ENCODE results near the gene COQ10B. TPM values are rescaled to one million over a fixed set of nuclear protein-coding genes. Genes with fewer than 3 reads are reported as not detected.

COQ10B gene
- total RNA-seq, 1 donor from 2014 or later = 13.2 TPM

- H3K9me3 Mint-ChIP-seq (ENCODE audit: unreplicated experiment) = peaks cover 8% of the 10 kb centered on the region
- TF ChIP-seq CTCF (IDR thresholded peaks at IDR 0.05; ENCODE audit: partially characterized antibody, unreplicated experiment) = no peak
- peak overlapping the region; percentile 97 for H3K4me3 Mint-ChIP-seq (ENCODE audit: unreplicated experiment)
- H3K27ac Mint-ChIP-seq (ENCODE audit: unreplicated experiment) = peak overlapping the region; percentile 91
- peaks cover 4% of the 10 kb centered on the region for H3K27me3 Mint-ChIP-seq (ENCODE audit: unreplicated experiment)
- no peak for DNase-seq
- H3K4me1 Mint-ChIP-seq (ENCODE audit: low read depth, unreplicated experiment) = peaks cover 17% of the 10 kb centered on the region
- H3K36me3 Mint-ChIP-seq (ENCODE audit: unreplicated experiment) = no peaks in the 10 kb centered on the region
Observed at GRCh38 chr2:197498235-197498936, 45.0 kb downstream of the COQ10B start.

- Mint-ChIP-seq H3K9me3 (ENCODE audit: unreplicated experiment) (peaks cover 8% of the 10 kb centered on the region), H3K27ac (ENCODE audit: unreplicated experiment) (peak overlapping the region; percentile 91), H3K4me3 (ENCODE audit: unreplicated experiment) (peak overlapping the region; percentile 97), H3K4me1 (ENCODE audit: low read depth, unreplicated experiment) (peaks cover 17% of the 10 kb centered on the region), H3K36me3 (ENCODE audit: unreplicated experiment) (no peaks in the 10 kb centered on the region), H3K27me3 (ENCODE audit: unreplicated experiment) (peaks cover 4% of the 10 kb centered on the region)
- no peak for TF ChIP-seq CTCF (IDR thresholded peaks at IDR 0.05; ENCODE audit: partially characterized antibody, unreplicated experiment)
- DNase-seq = peak; percentile 74
Observed at GRCh38 chr2:197498937-197499593, 45.7 kb downstream of the COQ10B start.

- Mint-ChIP-seq H3K27me3 (ENCODE audit: unreplicated experiment) (peaks cover 4% of the 10 kb centered on the region), H3K9me3 (ENCODE audit: unreplicated experiment) (peaks cover 8% of the 10 kb centered on the region), H3K4me1 (ENCODE audit: low read depth, unreplicated experiment) (peaks cover 17% of the 10 kb centered on the region), H3K36me3 (ENCODE audit: unreplicated experiment) (no peaks in the 10 kb centered on the region), H3K4me3 (ENCODE audit: unreplicated experiment) (peak within 1 kb of the TSS; percentile 97), H3K27ac (ENCODE audit: unreplicated experiment) (peak within 1 kb of the TSS; percentile 91)
- no peak for TF ChIP-seq CTCF (IDR thresholded peaks at IDR 0.05; ENCODE audit: partially characterized antibody, unreplicated experiment)
- peak; percentile 98 for DNase-seq
Observed at GRCh38 chr2:197499594-197500502, 46.5 kb downstream of the COQ10B start, which contains the start of the genes HSPD1 and HSPE1. TSS of gene HSPD1 (minus strand) at chr2:197499840. CDS start at chr2:197498848, 992 bp downstream. TSS of gene HSPE1 (plus strand) at chr2:197500379. CDS start at chr2:197500437, 58 bp downstream.

GRCh38 chr2:197500503-197501131 lies 47.3 kb downstream of the COQ10B start:
- Mint-ChIP-seq H3K27me3 (ENCODE audit: unreplicated experiment) (peaks cover 4% of the 10 kb centered on the region), H3K4me1 (ENCODE audit: low read depth, unreplicated experiment) (peaks cover 17% of the 10 kb centered on the region), H3K36me3 (ENCODE audit: unreplicated experiment) (no peaks in the 10 kb centered on the region), H3K27ac (ENCODE audit: unreplicated experiment) (peak overlapping the region; percentile 89), H3K4me3 (ENCODE audit: unreplicated experiment) (peak overlapping the region; percentile 92), H3K9me3 (ENCODE audit: unreplicated experiment) (peaks cover 8% of the 10 kb centered on the region)
- TF ChIP-seq CTCF (IDR thresholded peaks at IDR 0.05; ENCODE audit: partially characterized antibody, unreplicated experiment) = no peak
- DNase-seq = no peak
